K562 (cell line): Measurements from ENCODE around the gene CPSF7. TPM values are rescaled to one million over a fixed set of nuclear protein-coding genes. Genes with fewer than 3 reads are reported as not detected.

Experiments used
- CREM ChIP-seq: IDR thresholded peaks from 2 replicates; pipeline ENCODE4 v1.6.1; 2014; ENCODE audit warnings: antibody characterized with exemption, low read depth
- MCM3 ChIP-seq: fragments of 450-650 bp; IDR thresholded peaks from 2 replicates; pipeline ENCODE4 v1.6.1; 2016
- SNIP1 ChIP-seq: fragments of 450-650 bp; IDR thresholded peaks from 2 replicates; pipeline ENCODE4 v1.7.1; 2017; ENCODE audit warnings: low read depth, mild to moderate bottlenecking
- TRIM24 ChIP-seq, 2 experiments: fragments of 450-650 bp; IDR thresholded peaks; 2 replicates each; pipeline ENCODE4 v1.6.1; 2016
- ZNF212 ChIP-seq: fragments of 450-650 bp; formaldehyde crosslinking; IDR thresholded peaks from 2 replicates; pipeline ENCODE4 v1.4.0; 2020; ENCODE audit warnings: mild to moderate bottlenecking
- polyA plus RNA-seq, 8 experiments: library from polyadenylated mRNA; depleted of rRNA in 4 of 8; stranded (reverse) in 5 of 8; unstranded in 3 of 8; fragments of >200 nt; fragmentation: Nextera tagmentation in 2 of 8; fragmentation: Illumina TruSeq in 1 of 8; extraction: Ambion mirVana in 2 of 8; extraction: Trizol in 1 of 8; gene quantifications; 2 replicates each; pipeline versions ENCODE4 v1.2.1 to v1.2.3, GENCODE V29; 2011 to 2014; ENCODE audit warnings: inconsistent platforms in 1 of 8, missing spikeins in 1 of 8
- total RNA-seq, 7 experiments: library from RNA; depleted of rRNA in 6 of 7; stranded (reverse); fragments of >200 nt in 6 of 7; fragmentation: Illumina TruSeq in 2 of 7; extraction: Trizol in 2 of 7; gene quantifications; 2 replicates each; pipeline versions ENCODE4 v1.2.1 to v1.2.3, GENCODE V29; 2011 to 2021; ENCODE audit warnings: low replicate concordance in 1 of 7
- TF ChIP-seq, protein P1 (sequence below): IDR thresholded peaks from 3 replicates; pipeline ENCODE4 v1.6.1; 2011; ENCODE audit warnings: borderline replicate concordance, mild to moderate bottlenecking; ENCODE audit not compliant: insufficient read length, insufficient read depth
- TF ChIP-seq, protein P2 (sequence below), 3 experiments: fragments of 200-800 bp in 1 of 3; fragments of 250-450 bp in 1 of 3; fragments of 450-650 bp in 1 of 3; sonication (Bioruptor Pico) in 1 of 3; sonication (Bioruptor generic) in 1 of 3; formaldehyde crosslinking in 1 of 3; IDR thresholded peaks; 2 replicates each; pipeline versions ENCODE4 v1.6.1 to v1.8.0; 2016 to 2022; ENCODE audit warnings: mild to moderate bottlenecking in 2 of 3, missing genetic modification characterization in 2 of 3, missing compliant biosample characterization in 1 of 3, moderate library complexity in 1 of 3
- TF ChIP-seq, protein P3 (sequence below): fragments of 250-450 bp; sonication (Bioruptor Pico); IDR thresholded peaks from 2 replicates; pipeline ENCODE4 v1.5.0; 2021; ENCODE audit warnings: mild to moderate bottlenecking, moderate library complexity
- TF ChIP-seq, protein P4 (sequence below): sonication (generic); formaldehyde crosslinking; IDR thresholded peaks from 2 replicates; pipeline ENCODE4 v1.8.0; 2022; ENCODE audit warnings: missing genetic modification reagents, mild to moderate bottlenecking, moderate library complexity, borderline replicate concordance
- TF ChIP-seq, protein P5 (sequence below): IDR thresholded peaks from 2 replicates; pipeline ENCODE4 v1.6.1; 2012; ENCODE audit warnings: low read depth, low read length, improper control_type of control experiment, borderline replicate concordance

CPSF7 gene
- total and polyA plus RNA-seq, 9 of the 15 experiments (the other 6 are each of a cell fraction or from before 2014, with no cell fraction given), result 14.8 to 104 (median 44.1) TPM

DNA sequence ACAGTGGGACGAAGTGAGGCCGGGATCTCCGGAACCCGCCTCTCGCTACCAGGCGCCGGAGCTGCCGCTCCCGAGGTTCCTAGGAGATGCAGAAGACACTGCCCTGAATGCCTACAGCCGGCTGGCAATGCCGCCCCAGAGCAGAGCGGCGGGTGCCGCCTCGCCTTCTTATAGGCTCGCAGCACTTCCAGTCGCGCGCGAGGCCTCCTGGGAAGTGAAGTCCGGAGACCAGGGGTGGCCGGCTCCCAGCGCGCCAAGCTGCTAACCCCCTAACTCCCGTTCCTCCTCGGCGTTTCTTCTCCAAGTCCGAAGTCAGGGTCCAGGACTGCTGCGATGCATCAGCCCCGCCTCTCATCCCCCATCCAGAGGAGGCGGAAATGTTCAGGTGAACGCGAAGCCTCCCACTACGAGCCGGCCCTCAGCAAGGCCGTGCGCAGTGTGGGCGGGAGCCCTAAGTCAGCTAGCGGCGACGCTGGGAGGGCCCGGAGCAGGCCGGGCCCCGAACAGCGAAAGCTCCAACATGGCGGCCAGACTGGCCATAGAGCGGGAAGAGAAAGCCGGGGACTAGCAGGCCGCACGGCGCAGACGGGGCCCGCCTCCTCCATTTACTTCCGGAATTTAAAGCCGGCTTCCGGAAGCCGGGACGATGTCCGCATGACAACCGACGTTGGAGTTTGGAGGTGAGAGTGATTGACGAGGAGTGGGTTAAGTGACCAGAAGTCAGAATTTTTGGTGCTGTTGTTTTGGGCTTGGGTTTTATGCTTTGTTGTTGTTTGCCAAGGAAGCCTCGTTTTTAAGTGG lies 67.8 kb downstream of the CPSF7 start, which contains the start of the genes CYB561A3 and TMEM138 (continued):
- TF ChIP-seq, protein P1, sequence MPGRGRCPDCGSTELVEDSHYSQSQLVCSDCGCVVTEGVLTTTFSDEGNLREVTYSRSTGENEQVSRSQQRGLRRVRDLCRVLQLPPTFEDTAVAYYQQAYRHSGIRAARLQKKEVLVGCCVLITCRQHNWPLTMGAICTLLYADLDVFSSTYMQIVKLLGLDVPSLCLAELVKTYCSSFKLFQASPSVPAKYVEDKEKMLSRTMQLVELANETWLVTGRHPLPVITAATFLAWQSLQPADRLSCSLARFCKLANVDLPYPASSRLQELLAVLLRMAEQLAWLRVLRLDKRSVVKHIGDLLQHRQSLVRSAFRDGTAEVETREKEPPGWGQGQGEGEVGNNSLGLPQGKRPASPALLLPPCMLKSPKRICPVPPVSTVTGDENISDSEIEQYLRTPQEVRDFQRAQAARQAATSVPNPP, result no peak
- no peak for TF ChIP-seq ZNF212 (CRISPR knock-in tag)
- TF ChIP-seq, protein P2, sequence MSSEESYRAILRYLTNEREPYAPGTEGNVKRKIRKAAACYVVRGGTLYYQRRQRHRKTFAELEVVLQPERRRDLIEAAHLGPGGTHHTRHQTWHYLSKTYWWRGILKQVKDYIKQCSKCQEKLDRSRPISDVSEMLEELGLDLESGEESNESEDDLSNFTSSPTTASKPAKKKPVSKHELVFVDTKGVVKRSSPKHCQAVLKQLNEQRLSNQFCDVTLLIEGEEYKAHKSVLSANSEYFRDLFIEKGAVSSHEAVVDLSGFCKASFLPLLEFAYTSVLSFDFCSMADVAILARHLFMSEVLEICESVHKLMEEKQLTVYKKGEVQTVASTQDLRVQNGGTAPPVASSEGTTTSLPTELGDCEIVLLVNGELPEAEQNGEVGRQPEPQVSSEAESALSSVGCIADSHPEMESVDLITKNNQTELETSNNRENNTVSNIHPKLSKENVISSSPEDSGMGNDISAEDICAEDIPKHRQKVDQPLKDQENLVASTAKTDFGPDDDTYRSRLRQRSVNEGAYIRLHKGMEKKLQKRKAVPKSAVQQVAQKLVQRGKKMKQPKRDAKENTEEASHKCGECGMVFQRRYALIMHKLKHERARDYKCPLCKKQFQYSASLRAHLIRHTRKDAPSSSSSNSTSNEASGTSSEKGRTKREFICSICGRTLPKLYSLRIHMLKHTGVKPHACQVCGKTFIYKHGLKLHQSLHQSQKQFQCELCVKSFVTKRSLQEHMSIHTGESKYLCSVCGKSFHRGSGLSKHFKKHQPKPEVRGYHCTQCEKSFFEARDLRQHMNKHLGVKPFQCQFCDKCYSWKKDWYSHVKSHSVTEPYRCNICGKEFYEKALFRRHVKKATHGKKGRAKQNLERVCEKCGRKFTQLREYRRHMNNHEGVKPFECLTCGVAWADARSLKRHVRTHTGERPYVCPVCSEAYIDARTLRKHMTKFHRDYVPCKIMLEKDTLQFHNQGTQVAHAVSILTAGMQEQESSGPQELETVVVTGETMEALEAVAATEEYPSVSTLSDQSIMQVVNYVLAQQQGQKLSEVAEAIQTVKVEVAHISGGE (CRISPR knock-in tag; IDR thresholded peaks at IDR 0.05), result peak; percentile 71 to 97 (median 82); a peak in 5 of 6 replicates
- TF ChIP-seq CREM, result peak; percentile 76
- TF ChIP-seq, protein P3, sequence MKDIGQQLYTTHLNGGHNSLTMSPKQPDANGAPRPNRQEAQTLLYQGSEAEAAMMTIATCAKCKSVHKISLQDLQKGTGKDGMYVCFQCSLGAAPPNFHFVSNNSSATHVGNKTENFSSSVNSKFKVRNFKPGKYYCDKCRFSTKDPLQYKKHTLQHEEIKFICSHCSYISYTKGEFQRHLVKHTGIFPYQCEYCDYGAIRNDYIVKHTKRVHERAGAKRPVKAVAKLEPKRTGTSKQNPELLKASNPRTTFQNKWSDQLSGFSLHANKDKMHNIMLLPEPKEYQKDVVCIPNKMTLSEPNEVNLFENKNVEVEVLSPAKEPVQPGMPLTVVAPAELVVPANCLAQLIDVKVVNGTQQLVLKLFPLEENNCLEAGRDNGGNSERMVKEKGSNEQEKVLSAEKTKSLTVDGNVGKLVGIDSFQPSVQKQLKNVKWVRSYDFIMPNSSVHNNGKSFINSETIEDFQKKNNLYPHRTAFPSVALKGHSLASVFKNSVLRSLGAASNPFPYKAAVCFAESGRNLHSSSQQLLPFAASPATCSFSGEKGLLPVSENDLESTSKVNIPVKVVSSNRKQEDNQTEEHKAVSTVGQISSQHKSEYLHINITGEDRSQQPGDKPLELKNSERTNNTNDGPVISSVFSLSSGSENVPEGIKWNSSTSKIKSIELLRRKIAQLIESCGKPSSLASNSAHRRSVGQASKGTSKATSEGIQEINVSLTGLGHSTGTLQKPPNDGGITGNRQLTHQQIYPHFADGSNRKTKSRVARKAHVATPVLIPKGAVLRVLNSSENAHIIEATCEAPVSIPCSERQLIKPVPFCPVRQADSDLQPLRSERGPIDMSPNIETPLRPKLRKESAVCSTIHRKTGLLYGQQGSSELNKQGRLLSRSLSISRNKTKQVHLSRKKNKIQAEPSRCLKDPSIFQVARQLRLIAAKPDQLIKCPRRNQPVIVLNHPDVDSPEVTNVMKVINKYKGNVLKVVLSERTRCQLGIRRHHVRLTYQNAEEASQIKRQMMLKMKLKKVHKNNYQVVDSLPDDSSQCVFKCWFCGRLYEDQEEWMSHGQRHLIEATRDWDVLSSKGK (CRISPR knock-in tag), result no peak
- TF ChIP-seq SNIP1, result 0 out of 2 replicates have a peak, but pooled peaks have one; percentile 46
- TF ChIP-seq, protein P4, sequence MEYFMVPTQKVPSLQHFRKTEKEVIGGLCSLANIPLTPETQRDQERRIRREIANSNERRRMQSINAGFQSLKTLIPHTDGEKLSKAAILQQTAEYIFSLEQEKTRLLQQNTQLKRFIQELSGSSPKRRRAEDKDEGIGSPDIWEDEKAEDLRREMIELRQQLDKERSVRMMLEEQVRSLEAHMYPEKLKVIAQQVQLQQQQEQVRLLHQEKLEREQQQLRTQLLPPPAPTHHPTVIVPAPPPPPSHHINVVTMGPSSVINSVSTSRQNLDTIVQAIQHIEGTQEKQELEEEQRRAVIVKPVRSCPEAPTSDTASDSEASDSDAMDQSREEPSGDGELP (CRISPR knock-in tag), result peak; percentile 81; the same call in 1 of the 2 replicates
- TF ChIP-seq TRIM24 (IDR thresholded peaks at IDR 0.05), result peak in 1 of 2 experiments; percentile 72; a peak in 2 of 4 replicates
- TF ChIP-seq, protein P5, sequence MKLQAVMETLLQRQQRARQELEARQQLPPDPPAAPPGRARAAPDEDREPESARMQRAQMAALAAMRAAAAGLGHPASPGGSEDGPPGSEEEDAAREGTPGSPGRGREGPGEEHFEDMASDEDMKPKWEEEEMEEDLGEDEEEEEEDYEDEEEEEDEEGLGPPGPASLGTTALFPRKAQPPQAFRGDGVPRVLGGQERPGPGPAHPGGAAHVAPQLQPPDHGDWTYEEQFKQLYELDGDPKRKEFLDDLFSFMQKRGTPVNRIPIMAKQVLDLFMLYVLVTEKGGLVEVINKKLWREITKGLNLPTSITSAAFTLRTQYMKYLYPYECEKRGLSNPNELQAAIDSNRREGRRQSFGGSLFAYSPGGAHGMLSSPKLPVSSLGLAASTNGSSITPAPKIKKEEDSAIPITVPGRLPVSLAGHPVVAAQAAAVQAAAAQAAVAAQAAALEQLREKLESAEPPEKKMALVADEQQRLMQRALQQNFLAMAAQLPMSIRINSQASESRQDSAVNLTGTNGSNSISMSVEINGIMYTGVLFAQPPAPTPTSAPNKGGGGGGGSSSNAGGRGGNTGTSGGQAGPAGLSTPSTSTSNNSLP, result no peak
- TF ChIP-seq MCM3, result no peak
